GM19397 (cell line): ENCODE results near the gene MEI4.
"Not testable (repeated sequence)": the region's sequence is repeated elsewhere in the genome, so short reads cannot be mapped to it uniquely, and the experiment has no call there.

Source experiments
- ATAC-seq: cut with Tn5 transposase; IDR thresholded peaks from one replicate; pipeline ENCODE4 v1.9.1; 2021; ENCODE audit warnings: mild to moderate bottlenecking, moderate library complexity; ENCODE audit not compliant: unreplicated experiment

Gene MEI4

GRCh38 chr6:77813090-77813489, 160.3 kb downstream of the MEI4 start:
- ATAC-seq = no peak

- ATAC-seq = no peak
Observed at GRCh38 chr6:77814119-77814518, 161.3 kb downstream of the MEI4 start.

- ATAC-seq = no peak
Observed at GRCh38 chr6:77815531-77815930, 162.7 kb downstream of the MEI4 start.

DNA sequence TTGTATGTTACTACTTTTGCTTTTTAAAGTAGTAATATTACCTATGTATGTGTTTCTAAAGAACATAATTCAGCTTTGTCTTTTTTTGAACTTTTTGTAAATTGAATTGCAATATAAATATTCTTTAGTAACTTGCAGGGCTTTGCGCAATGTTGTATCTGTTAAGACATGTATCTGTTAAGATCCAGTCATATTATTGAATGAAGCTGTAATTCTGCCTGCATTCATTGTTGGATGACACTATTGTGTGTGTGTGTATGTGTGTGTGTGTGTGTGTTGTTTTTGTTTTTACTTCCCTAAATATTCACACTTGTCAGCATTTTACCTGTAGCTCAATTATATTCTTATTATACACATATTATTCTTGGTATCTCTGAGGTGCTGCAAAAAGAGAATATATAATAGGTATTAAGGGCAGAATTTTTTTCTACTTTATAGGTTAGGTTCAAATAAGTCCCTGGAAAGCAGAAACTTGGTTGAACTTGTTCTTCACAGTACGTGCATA, 164.0 kb downstream of the MEI4 start:
- no peak for ATAC-seq

DNA sequence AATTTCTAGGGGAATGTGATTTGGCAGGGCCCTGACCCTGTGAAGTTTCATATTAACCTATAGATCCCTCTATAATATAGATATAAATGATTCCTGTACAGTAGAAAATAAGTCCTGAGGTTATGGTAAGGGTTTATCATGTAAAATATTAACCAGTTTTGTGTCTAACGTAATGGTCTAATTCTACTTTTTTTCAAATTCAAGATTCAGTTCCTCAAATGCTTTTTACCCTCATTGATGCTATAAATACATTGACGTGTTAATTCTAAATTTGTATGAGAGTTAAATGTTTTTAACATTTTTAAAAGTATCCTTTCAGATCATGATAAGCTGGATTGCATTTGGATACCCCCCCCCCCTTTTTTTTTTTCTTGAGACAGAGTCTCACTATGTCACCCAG, 169.4 kb downstream of the MEI4 start:
- no peak for ATAC-seq

DNA sequence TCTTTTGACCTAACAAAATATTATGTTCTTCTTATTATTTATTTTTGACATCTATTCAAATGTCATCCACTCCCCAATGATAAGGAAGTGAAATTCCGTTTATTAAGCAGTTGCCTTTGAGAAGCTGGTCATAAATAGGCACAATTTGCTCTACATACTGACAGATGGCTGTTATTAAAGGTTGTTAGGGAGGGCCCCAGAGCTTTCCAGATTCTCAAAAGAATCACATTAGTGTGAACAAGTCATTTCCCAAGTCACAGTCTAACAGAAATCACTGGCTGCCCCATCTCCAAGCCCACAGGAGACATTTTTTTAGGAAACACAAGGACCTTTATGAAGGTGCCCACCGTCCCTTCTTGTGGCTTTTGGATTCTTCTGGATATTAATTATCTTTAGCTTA, 172.4 kb downstream of the MEI4 start:
- no peak for ATAC-seq

DNA sequence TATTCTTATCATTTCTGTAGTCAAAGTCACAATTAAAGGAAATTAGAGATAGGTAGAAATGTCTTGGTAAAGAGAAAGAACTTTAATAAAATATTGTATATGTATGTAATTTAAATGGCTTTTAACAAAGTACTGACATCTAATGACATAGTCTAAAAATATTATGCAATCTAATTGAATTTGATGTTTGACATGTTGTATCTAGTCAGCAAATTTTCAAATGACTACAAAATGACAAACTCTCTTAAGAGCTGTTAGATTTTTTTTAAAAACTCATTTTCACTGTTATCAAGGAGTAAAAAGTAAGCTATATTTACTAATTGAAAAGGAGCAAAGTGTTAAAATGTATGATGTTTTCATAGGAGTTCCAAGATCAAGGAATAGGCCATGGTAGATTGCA, 176.9 kb downstream of the MEI4 start:
- no peak for ATAC-seq

- not testable (repeated sequence) for ATAC-seq
Observed at GRCh38 chr6:77833749-77834148, 180.9 kb downstream of the MEI4 start.

DNA sequence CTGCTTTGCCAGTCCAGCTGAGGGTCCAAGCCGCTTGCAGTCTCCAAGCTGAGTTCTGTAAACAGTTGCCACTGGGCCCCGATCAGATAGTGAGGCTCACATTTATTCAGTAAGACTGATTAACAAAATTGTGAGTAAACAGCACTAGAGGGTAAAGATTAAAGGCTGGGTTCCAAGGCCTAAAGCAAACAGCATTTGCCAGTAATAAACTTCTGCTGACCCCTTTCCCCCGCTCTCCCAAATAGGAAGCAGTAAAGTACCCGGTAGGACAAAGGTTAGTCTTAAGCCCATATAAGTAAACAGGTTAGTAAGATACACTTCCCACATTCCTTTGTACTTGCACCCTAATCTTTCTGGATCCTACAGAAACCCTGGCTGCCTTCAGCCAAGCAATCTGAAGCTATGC, 181.8 kb downstream of the MEI4 start:
- ATAC-seq = no peak

- ATAC-seq = no peak
Observed at GRCh38 chr6:77837034-77837784, 184.4 kb downstream of the MEI4 start.

- ATAC-seq = no peak
Observed at GRCh38 chr6:77839292-77839691, 186.5 kb downstream of the MEI4 start.

GRCh38 chr6:77844822-77845221, 192.0 kb downstream of the MEI4 start:
- ATAC-seq = no peak

- ATAC-seq = no peak
Observed at GRCh38 chr6:77853401-77853800, 200.6 kb downstream of the MEI4 start.

DNA sequence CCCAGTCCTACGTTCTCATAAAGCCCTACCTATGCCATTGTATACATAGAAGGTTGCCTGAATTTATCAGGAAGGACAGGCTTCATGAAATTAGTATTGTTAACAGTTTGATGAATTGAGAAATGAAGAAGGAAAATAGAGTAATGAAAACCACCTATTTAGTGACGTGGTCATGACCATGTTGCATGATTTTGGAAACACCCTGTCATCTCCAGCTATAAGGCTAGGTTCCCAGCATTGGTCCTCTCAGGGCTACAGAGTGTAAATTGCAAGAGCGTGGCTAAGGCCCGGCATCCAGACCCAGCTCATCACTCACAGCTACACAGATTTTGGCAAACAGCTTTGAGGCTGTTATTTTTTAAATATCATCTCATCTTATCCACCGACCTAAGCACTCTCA, 203.6 kb downstream of the MEI4 start:
- ATAC-seq = no peak

DNA sequence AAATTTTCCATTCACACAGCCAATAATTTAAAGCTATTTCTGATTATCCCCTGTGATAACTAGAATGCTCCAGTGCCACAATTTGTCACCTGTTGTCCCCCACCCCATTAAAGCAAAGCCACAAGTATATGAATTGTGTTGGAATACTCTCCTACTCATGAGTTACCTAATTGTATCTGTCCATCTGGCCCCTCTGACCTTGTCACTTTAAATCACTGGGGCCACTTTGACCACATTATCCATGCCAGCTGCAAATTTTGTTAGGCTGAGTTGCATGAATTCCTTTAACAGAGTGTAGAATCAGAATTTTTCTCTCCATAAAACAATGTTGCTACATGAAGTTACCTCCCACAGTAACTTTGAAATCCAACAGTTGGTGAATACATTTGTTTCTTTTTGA, 204.6 kb downstream of the MEI4 start:
- no peak for ATAC-seq

DNA sequence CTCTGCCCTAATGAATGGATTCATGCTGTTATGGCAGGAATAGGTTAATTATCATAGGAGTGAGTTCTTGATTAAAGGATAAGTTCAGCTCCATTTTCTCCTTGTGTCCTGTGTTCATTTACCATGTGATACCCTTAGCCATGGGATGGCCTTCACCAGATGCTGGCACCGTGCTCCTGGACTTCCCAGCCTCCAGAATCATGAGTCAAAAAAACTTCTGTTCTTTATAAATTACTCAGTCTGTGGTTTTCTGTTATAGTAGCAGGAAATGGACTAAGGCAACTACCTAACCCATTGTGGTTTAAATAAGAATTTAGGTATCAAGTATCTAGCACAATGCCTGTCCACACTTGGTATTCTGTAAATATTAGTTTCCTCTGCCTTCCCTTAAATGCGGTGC, 223.5 kb downstream of the MEI4 start:
- ATAC-seq = no peak

DNA sequence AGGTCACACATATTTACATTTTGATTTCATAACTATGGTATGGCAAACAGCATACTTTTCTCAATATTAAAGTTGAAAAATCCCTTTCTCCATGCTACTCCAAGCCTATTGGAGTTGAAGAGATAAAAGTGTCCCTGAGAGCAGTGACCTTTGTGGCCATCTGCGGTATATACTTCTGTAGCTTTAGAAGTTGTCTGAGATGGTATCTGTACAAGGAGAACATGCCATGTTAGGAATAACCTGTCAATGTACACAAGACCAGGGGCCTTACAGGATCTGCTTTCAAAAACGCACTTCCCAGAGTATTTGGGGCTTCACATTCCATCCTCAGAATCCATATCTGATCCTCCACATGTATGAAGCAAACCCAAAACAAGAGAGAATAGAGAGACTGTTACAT, 226.7 kb downstream of the MEI4 start:
- no peak for ATAC-seq

GRCh38 chr6:77880501-77880900, 227.7 kb downstream of the MEI4 start:
- ATAC-seq = no peak

DNA sequence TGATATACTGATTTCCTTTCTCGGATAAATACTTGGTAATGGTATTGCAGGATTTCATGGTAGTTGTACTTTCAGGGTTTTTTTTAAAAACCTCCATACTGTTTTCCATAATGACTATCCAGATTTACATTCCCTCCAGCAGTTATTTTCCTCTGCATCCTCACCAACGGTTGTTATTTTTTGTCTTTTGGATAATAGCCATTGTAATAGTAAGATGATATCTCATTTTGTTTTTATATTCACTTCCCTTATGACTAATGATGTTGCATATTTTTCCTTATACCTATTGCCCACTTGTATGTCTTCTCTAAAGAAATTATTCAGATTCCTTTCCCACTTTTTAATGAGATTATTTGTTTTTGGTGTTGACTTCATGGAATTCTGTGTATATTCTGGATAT, 231.0 kb downstream of the MEI4 start:
- no peak for ATAC-seq

DNA sequence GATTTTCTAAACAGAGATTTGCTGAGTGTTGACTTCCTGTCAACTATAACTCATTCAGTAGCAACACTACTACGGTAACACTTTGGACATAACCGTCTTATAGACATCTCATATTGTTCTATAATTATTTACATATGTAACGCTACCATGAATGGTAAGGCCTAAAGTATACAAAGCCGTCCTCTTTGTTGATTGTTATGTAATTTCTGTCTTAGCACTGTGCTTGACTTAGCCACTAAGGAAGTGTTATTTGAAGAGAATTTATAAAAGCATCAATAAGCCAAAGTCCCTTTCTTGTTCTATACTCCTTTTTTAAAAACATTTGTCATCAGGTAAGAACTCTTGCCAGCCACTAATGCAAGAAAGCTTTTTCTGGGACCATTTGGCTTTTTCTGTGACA, 240.6 kb downstream of the MEI4 start:
- ATAC-seq = no peak

DNA sequence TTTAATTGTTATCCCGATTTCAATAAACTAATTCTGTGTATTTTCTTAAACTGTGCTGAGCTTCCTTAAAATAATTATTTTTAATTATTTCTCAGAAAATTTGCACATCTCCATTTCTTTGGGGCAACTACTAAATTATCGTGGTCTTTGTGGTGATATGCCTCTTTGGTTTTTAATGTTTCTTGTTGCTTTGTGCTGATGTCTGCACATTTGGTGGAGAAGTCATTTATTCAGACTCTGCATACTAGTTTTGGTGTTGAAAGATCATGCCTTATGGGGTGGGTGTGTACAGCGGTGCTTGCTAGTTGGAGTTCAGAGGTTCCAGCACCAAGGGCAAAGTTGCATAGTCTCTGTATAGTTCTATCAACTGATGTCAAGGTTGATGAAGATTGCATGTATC, 253.2 kb downstream of the MEI4 start:
- ATAC-seq = no peak

- ATAC-seq = no peak
Observed at GRCh38 chr6:77910826-77911225, 258.0 kb downstream of the MEI4 start.

GRCh38 chr6:77926198-77926751, 273.4 kb downstream of the MEI4 start:
- no peak for ATAC-seq
